HG03558 (cell line): ENCODE data around the gene BANF2.
"Not testable (repeated sequence)": the region's sequence is repeated elsewhere in the genome, so short reads cannot be mapped to it uniquely, and the experiment has no call there.

ENCODE experiments used
- ATAC-seq: cut with Tn5 transposase; IDR thresholded peaks from one replicate; pipeline ENCODE4 v1.9.1; 2021; ENCODE audit warnings: moderate number of reproducible peaks; ENCODE audit not compliant: unreplicated experiment; ENCODE audit errors: extremely low read depth

Gene BANF2

DNA sequence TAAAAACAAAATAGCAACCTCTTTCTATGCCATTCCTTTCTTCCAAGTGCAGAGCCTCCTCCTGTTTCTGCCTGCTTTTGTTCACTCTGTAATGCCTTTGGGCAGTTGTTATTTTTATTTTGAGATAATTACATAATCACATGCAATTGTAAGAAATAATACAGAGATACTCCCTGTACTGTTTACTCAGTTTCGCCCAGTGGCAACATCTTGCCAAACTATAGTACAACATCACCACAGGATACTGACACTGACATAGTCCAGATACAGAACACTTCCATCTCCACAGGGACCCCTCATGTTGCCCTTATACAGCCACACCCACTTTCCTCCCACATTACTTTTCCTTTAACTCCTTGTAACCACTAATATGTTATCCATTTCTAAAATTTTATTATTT is 59.7 kb downstream of the BANF2 start:
- ATAC-seq = no peak

DNA sequence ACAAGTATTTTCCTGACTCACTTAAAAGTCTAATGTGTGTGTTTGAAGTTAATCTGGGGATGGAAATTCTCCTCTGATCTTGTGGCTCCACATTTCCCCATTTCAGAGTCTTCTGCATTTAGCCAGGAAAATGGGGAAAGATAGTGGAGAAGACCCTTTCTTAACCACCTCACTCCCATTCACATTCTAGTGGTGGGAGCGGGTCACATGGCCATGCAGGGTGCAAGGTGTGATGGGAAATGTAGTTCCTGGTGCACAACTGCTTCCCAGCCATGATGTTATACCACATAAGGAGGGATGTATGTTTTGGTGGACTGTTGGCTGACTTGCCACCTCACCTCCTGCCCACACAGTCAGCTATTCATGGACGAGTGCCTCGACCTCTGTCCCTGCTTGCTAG is 61.8 kb downstream of the BANF2 start:
- ATAC-seq = no peak

DNA sequence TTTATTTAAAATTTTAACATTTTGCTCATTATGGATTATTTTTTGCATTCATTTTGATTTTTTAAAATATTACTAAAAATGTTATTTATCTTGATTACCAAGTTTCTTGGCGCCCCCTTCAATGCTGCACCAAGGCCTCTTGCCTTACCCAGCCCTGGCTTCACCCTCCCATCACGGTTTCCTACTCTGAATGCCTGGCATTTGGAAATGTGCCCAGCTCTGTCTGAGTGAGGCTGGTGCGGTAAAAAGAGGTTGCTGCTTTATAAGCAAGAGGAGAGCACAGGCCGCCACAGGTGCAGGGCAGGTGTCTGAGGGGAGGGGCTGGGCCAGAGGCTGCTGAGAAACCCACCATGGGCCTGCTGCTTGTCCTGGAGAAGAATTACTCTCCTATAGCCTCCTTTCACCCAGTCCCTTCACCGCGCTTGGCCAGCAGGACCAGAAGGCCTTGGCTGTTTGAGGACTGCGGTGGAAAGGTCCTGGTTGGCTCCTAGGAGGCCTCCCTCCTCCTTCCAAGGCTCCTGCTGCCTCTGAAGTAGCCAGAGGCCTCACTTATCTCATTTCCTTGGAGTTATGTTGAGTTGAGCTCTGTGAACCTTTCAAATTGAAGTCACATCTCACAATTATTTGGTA is 62.6 kb downstream of the BANF2 start:
- no peak for ATAC-seq

DNA sequence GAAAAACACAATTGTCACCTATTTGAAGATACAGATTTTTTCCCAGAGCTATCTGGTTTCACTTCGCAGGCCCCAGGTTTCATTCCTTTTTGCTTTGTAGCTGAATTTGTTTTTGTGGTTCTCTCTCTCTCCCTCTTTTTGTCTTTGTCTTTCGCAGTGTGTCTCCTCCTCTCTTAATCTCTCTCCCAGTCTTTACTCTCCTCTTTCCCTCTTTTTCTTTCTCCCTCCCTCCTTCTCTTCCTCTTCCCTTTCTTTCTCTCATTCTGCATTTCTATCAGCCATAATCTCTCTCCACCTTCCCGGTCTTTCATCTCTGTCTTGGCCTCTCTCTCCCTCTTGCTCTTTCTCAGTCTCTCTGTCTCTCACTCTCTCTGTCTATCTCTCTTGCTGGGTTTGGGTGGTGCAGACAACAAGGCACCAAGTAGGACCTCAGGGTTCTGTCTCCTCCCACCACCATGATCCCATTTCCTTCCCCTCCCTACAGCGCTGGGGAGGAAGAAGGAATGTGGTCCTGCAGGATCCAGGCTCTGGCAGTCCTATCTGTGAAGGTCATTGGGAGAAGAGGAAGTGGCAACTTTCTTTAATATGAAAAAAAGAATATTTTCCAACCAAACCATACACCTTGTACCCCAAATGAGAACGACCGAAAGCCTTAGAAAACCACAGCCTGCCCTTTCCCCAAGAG is 63.2 kb downstream of the BANF2 start:
- ATAC-seq = no peak

DNA sequence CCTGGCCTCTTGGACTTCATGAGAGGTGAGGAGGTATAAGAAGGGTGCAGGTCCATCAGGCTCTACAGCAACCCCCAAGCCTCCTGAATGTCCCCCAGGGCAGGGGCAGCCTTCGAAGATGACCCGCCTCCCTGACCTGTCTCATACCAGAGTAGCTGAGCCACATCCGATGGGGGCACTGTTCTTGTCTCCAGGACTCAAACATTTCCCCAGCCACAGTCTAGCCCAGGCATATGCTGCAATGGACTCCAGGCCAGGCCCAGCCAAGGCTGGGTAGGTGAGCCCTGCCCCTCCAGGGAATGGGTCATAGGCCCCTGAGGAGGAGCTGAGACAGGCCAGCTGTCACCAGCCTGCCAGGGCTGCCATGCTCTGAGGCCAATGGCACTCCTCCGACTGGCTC is 65.3 kb downstream of the BANF2 start:
- no peak for ATAC-seq

DNA sequence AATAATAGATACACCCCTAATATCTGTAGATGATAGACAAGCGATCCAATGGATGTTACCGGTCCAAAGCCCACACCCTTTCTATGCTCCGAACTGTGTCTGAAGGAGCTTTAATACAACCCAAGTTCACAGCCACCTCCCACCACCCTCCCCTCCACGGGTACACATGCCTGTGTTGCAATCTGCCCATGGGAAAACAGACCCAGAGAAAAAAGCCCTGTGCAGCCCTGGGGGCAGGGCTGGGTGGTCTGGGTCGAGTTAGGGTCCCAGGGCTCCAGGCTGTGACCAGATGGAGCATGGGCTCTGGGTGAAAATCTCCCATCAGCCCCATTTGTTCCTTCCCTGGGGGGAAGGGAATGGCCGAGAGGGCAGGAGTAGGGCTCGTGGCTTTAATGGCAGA is 65.8 kb downstream of the BANF2 start:
- no peak for ATAC-seq

DNA sequence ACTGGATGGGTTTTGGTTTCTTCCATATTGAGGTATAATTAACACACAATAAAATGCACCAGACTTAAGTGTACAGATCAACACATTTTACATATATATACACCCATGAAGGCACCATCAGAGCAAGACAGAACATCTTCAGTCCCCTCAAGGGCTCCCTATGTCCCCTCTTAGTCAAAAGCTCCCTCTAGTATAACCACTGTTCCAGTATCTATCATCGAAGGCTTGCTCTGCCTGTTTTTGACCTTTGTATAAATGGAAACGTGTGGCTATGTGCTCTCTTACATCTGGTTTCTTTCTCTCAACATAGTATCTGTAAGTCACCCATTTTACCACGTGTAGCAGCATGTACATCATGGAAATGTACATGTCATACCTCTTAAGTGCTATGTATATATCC is 66.5 kb downstream of the BANF2 start:
- ATAC-seq = no peak

DNA sequence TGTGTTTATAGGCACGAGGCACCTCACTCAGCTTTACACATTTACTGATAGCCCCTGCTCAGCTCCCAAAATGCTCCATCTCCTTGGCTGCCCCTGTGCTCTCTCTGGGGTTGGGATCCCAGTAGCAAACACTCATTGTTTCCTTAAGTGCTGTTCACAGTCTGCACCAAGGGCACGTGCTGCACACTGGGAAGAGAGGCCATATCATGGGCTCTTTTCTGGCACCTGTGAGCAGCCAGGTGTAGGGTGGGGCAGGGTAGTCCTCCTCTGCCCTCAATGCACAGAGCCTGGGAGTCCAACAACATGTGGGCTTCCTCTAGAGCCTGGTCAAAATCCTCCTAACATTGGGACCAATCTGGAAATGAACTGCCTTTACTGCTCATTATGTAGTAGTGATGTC is 67.9 kb downstream of the BANF2 start:
- ATAC-seq = no peak

DNA sequence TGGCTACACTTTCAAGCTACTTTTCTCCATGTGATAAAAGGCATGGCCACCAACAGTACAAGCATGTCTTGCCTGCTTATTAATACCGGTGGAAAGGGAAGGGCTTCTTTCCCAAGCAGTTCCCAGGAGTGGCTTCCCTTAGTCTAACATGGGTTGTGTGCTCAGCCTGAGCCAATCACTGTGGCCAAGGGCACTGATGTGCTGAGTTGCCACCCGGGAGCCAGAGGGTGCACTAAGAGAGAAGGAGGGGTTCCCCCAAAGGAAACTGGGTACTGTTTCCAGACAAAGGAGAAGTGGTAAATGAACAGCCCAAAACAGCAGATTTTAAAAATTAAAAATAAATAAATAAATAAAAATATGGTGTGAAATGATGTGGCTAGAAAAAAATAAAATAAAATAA is 68.5 kb downstream of the BANF2 start:
- no peak for ATAC-seq

DNA sequence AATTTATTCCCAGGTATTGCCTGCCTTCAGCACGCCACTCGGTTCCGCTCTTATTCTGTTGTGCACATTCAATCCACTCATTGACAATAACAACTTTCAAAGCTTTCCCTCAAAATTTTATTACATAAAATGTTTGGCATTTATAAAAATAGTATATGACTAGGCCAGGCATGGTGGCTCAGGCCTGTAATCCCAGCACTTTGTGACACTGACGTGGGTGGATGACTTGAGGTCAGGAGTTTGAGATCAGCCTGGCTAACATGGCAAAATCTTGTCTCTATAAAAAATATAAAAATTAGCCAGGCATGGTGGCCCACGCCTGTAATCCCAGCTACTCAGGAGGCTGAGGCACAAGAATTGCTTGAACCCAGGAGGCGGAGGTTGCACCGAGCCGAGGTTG is 70.0 kb downstream of the BANF2 start:
- ATAC-seq = not testable (repeated sequence)

DNA sequence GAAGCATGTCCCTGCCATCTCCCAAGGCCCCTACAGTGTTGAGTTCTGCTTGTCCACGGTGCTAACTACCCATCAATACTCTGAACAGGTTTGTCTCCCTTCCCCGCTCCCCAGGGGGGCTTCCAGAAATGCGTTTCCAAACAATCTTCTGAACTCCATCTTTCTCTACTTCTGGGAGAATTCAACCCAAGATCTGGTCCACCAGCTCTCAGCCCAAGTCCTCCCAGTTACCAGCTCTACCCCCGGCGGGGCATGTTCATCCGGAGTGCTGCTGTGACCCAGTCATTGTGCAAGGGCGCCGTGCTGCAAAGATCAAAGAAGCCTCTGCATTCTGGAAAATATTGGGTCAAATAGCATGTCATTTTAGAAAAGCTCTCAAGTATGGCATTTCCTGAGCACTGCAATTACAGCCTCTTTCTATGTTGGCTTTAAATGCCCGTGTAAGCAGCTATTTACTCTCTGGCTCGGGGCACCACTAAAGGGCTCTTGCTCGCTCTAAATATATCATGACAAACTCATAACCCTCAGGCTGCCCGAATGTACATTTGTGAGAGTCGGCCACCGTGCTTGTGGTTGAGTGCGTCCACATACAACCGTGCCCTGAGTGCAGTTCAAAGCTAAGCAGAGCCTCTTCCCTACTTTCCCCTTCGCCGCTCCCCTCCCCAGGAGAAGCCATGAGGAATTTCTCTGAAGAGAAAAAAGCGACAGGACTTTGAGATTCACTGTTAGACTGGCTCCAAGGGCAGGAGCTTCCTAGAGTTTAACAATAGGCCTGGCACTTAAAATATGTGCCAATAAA is 71.6 kb downstream of the BANF2 start:
- no peak for ATAC-seq

DNA sequence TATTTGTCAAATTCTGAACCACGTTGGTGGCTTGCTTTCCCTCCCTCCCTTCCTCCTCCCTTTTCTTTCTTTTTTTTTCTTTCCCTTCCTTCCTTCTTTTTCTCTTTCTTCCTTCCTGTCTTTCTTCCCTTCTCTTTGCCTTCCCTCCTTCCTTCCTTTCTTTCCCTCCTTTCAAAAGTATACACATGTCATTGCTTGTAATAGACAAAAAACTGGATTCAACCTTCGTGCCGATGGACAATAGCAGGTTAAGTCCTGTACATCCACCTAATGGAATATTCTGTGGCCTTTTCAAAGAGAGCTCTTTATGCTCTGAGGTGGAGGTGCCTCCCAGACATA is 72.2 kb downstream of the BANF2 start:
- no peak for ATAC-seq

DNA sequence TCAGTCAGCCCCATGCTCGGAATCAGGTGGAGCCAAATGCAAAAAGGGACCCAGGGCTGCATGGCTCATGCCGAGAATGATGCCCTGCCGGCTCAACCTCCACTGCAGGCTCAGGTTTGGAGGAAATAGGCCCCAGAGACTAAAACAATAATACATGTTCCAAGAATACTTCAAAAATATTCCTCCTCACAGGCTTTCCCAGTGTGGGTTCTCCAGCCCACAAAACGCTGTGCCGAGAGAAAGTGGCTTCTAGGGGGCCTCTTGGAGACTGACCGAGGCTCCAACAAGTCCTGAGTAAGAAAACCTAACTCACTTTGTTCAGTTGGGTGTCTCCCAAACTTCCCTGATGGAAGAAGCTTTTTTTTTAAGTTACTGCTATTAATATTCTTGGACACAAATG is 73.9 kb downstream of the BANF2 start:
- ATAC-seq = no peak

DNA sequence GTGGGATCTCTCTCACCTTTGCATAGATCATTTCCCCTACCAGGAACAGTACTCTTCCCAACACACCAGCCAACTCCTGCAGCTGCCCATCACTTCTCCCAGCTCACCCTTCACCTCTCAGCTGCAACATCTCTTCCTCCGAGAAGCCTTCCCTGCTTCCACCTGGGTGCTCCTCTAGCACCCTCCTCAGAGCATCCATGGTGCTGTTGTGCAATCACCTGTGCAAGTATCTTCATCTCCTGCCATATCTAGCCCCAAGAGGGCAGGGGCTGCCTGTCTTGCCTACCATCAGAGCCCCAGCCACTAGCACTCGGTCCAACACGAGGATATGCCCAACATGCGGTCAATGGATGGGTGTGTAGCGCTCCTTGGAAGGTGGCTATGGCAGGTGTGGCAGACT is 75.8 kb downstream of the BANF2 start:
- ATAC-seq = no peak

DNA sequence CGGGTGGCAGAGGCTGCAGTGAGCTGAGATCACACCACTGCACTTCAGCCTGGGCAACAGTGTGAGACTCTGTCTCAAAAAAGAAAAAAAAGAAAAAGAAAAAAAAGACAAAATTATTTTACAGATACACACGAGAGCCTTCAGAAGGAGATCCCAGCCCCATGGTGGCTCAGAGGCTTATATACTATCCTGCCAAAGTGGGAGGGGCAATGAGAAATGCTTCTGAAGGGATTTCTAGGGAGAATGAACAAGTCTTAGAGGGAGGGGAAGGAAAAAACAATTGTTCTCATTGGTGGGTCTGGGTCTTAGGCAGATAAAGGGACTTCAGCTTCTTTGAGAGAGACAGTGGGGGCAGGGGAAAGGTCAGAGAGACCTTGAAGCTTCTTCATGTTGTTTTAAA is 76.8 kb downstream of the BANF2 start:
- no peak for ATAC-seq

DNA sequence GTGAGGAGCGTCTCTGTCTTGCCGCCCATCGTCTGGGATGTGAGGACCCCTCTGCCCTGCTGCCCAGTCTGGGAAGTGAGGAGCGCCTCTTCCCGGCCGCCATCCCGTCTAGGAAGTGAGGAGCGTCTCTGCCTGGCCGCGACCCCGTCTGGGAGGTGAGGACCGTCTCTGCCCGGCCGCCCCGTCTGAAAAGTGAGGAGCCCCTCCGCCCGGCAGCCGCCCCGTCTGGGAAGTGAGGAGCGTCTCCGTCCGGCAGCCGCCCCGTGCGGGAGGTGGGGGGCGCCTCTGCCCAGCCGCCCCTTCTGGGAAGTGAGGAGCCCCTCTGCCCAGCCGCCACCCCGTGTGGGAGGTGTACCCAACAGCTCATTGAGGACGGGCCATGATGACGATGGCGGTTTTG is 79.2 kb downstream of the BANF2 start:
- ATAC-seq = not testable (repeated sequence)

DNA sequence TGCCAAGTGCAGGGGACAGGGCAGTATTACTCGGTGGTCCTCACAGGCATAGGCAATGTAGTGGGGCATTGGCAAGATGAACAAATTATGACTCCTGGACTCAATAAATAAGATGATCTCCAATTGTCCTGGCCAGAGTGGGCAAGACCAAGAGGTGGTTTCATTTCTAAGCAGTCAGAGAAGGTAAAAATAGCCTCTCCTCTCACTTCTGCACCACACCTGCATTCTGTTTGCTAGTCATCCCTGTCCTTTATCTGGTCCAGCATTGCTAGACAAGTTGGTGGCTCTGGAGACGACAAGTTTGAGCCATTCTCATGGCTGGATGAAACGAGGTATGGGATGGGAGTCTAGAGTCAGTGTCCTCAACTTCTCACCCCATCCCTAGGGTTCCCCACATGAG is 83.0 kb downstream of the BANF2 start:
- ATAC-seq = peak; percentile 59

DNA sequence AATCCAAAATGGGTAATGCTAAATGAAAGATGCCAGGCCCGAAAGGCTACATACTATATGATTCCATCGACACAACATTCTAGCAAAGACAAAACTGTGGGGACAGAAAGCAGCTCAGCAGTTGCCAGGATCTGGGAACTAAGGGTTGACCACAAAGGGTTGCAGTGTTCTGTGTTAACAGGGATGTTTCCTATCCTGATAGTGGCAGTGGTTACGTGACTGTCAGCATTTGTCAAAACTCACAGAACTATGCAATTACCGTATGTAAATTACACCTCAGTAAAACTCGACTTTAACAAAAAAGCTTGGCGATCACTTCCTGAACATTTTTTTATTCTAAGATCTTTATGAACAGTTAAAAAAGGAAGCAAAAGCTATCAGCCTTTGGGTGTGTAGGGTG is 83.9 kb downstream of the BANF2 start:
- ATAC-seq = no peak

DNA sequence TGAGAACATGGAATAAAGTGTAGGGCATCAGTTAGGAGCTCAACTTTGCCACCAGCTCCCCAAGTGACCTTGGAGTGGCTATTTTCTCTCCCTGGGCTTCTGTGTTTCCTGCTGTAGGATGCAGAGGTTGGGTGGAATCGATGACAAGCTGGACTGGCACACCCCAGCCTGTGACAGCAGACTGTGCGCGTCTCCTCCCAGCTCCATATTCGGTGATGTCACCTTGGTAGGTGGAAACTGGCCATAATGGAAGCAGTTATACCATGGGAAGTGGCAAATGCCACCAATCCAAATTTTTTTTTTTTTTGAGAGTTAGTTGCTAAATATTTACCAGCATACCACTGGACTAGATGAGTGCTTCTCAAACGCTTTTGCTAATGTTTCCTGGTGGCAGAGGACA is 85.2 kb downstream of the BANF2 start:
- ATAC-seq = no peak
